Measurements from ENCODE around the gene ADAM29.

The ADAM29 gene

DNA sequence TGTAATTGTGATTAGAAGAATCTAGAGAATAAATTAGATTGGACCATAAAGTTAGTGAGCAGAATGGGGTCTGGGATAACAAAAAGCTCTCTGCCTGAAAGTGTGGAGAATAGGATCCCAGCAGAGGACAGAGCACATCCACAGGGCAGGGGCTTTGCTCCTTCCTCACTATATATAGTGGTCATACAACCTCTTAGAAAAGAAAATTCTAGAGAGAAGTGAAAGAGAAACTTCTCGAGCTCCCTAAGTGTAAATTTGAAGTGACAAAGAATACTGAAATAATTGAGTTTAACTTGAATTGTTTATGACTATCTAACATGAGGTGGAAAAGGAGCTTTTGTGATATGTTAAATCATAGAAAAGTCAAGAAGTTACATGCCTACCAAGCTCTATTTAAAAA, 14.9 kb downstream of the ADAM29 start:
- no peaks in the 10 kb centered on the region for H3K36me3 Mint-ChIP-seq (ENCODE audit: low read depth)
- no peaks in the 10 kb centered on the region for H3K27me3 Mint-ChIP-seq (ENCODE audit: low read depth)
- no peaks in the 10 kb centered on the region for H3K9me3 Mint-ChIP-seq
- TF ChIP-seq, protein P1, sequence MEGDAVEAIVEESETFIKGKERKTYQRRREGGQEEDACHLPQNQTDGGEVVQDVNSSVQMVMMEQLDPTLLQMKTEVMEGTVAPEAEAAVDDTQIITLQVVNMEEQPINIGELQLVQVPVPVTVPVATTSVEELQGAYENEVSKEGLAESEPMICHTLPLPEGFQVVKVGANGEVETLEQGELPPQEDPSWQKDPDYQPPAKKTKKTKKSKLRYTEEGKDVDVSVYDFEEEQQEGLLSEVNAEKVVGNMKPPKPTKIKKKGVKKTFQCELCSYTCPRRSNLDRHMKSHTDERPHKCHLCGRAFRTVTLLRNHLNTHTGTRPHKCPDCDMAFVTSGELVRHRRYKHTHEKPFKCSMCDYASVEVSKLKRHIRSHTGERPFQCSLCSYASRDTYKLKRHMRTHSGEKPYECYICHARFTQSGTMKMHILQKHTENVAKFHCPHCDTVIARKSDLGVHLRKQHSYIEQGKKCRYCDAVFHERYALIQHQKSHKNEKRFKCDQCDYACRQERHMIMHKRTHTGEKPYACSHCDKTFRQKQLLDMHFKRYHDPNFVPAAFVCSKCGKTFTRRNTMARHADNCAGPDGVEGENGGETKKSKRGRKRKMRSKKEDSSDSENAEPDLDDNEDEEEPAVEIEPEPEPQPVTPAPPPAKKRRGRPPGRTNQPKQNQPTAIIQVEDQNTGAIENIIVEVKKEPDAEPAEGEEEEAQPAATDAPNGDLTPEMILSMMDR (IDR thresholded peaks at IDR 0.05; ENCODE audit: unreplicated experiment in 3 of 3): no peak
- H3K27ac Mint-ChIP-seq: no peak overlapping the region
- H3K4me3 Mint-ChIP-seq: no peak overlapping the region
- no peaks in the 10 kb centered on the region for H3K4me1 Mint-ChIP-seq

DNA sequence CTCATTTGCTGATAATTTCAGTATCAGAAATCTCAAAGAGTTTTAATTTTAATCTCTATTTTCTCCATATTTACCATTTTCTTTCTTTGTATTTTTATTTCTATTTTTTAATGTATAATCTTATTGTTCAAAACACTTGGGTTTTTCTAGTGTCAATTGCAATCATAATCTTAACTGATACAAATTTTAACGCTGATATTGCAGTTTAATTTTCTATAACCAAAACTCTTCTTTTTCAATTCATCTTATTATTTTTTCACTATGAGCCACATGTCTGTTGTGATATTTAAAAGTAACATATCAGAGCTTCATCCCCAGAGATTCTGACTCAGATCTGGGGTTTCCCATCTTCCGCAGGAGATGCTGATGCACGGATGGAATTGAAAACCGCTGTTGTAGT, 16.2 kb downstream of the ADAM29 start:
- TF ChIP-seq, protein P1 (IDR thresholded peaks at IDR 0.05; ENCODE audit: unreplicated experiment in 3 of 3): no peak
- Mint-ChIP-seq H3K9me3 (no peaks in the 10 kb centered on the region), H3K4me3 (no peak overlapping the region), H3K36me3 (ENCODE audit: low read depth) (no peaks in the 10 kb centered on the region), H3K27me3 (ENCODE audit: low read depth) (no peaks in the 10 kb centered on the region), H3K4me1 (no peaks in the 10 kb centered on the region), H3K27ac (no peak overlapping the region)

DNA sequence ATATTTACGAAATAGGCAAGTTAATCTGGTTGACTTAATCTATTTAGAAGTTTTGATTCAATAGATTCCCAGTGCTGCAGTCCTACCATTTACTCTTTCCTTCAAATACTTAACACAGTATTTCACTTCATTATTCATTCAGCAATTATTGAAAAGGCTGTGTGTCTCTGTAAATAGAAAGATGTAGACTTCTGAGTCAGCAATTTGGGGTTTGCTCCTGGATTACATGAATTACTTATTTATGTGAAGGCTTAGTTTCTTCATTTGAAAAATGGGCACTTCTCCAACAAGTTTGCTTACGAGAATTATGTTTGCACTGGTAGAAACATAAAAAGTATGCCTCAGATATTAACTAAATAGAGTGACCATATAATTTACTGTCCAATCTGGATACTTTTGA, 17.4 kb downstream of the ADAM29 start:
- Mint-ChIP-seq H3K27me3 (ENCODE audit: low read depth) (no peaks in the 10 kb centered on the region), H3K4me1 (no peaks in the 10 kb centered on the region), H3K4me3 (no peak overlapping the region), H3K9me3 (no peaks in the 10 kb centered on the region), H3K36me3 (ENCODE audit: low read depth) (no peaks in the 10 kb centered on the region), H3K27ac (no peak overlapping the region)
- TF ChIP-seq, protein P1 (IDR thresholded peaks at IDR 0.05; ENCODE audit: unreplicated experiment in 3 of 3): no peak

DNA sequence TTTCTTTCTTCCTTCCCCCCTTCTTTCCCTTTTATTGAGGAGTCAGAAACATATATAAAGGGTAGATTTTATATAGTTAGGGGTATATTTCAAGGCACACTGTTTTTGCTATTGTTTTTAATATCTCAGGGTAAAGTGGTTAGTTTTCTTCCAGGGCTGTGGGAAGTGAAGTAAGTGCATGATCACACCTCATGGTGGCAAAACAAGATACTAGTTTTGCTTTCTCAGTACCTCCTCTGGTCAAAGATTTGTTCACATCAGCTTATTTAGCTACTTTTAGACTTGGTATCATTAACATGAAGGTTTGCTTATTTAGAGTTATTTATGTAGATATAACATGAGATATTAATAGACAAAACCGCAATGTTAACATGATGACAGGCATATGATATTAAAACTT, 21.8 kb downstream of the ADAM29 start:
- Mint-ChIP-seq H3K4me3 (no peak overlapping the region), H3K27me3 (ENCODE audit: low read depth) (peaks cover 3% of the 10 kb centered on the region), H3K4me1 (no peaks in the 10 kb centered on the region), H3K36me3 (ENCODE audit: low read depth) (no peaks in the 10 kb centered on the region), H3K27ac (no peak overlapping the region), H3K9me3 (peaks cover 3% of the 10 kb centered on the region)
- TF ChIP-seq, protein P1 (IDR thresholded peaks at IDR 0.05; ENCODE audit: unreplicated experiment in 3 of 3): no peak

DNA sequence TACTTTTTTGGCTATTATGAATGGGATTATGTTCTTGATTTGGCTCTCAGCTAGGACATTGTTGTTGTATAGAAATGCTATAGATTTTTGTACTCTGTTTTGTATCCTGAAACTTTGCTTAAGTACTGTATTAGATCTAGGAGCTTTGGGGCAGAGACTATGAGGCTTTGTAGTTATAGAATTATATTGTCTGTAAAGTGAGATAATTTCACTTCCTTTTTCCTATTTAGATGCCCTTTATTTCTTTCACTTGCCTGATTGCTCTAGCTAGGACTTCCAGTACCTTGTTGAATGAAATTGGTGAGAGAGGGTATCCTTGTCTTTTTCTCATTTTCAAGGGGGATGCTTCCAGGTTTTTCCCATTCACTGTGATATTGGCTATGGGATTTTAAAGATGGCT, 28.1 kb downstream of the ADAM29 start:
- TF ChIP-seq, protein P1 (IDR thresholded peaks at IDR 0.05; ENCODE audit: unreplicated experiment in 3 of 3): no peak
- peaks cover 3% of the 10 kb centered on the region for H3K9me3 Mint-ChIP-seq
- no peak overlapping the region for H3K27ac Mint-ChIP-seq
- H3K36me3 Mint-ChIP-seq (ENCODE audit: low read depth): no peaks in the 10 kb centered on the region
- no peaks in the 10 kb centered on the region for H3K4me1 Mint-ChIP-seq
- H3K4me3 Mint-ChIP-seq: no peak overlapping the region
- peaks cover 6% of the 10 kb centered on the region for H3K27me3 Mint-ChIP-seq (ENCODE audit: low read depth)

DNA sequence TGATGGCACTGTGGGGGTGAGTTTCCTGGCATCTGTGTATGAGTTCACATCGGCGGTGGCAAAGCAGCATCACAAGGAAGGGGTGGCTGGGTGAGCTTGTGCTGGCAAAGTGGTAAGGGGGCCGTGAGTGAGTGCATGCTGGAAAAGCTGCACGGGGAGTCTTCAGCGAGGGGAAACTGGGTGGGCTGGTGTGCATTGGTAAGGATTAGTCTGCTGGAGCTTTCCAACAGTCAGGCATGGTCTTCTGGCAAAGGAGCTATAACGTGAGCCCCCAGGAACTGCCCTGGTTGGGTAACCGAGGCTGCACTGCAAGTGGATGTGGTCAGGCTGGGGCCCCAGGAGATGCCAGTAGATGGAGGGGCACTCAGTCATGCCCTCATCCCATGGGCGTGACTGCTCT, 30.7 kb downstream of the ADAM29 start:
- no peak overlapping the region for H3K4me3 Mint-ChIP-seq
- H3K4me1 Mint-ChIP-seq: no peaks in the 10 kb centered on the region
- peaks cover 4% of the 10 kb centered on the region for H3K27me3 Mint-ChIP-seq (ENCODE audit: low read depth)
- TF ChIP-seq, protein P1 (IDR thresholded peaks at IDR 0.05; ENCODE audit: unreplicated experiment in 3 of 3): no peak
- H3K36me3 Mint-ChIP-seq (ENCODE audit: low read depth): no peaks in the 10 kb centered on the region
- peaks cover 3% of the 10 kb centered on the region for H3K9me3 Mint-ChIP-seq
- H3K27ac Mint-ChIP-seq: no peak overlapping the region

Data from nephron (organoid).